Stimulated activated CD4-positive, alpha-beta T cell treated with anti-CD3 and anti-CD28 coated beads, Interleukin-12 subunit alpha, Interleukin-12 subunit beta, amount 100 ng/mL, for 4 hours (primary cell): ENCODE results near the gene ICA1.
"Not testable (repeated sequence)": the region's sequence is repeated elsewhere in the genome, so short reads cannot be mapped to it uniquely, and the experiment has no call there.

Experiments
- DNase-seq: peaks from one replicate; pipeline ENCODE4 v3.0.0-alpha.2; 2020

ICA1 gene

GRCh38 chr7:8260871-8261694 is 884 bp downstream of the ICA1 start:
- peak; percentile 2 for DNase-seq

GRCh38 chr7:8259586-8260222 is 2.3 kb downstream of the ICA1 start:
- DNase-seq = no peak

- no peak for DNase-seq
Measured at GRCh38 chr7:8258734-8259133, 3.2 kb downstream of the ICA1 start.

- DNase-seq = no peak
Measured at GRCh38 chr7:8258166-8258565, 3.8 kb downstream of the ICA1 start.

GRCh38 chr7:8255680-8256655 is 6.0 kb downstream of the ICA1 start:
- DNase-seq = no peak

- DNase-seq = no peak
Measured at GRCh38 chr7:8254667-8255066, 7.3 kb downstream of the ICA1 start.

GRCh38 chr7:8254215-8254614 is 7.8 kb downstream of the ICA1 start:
- DNase-seq = no peak

GRCh38 chr7:8251195-8251594 is 10.8 kb downstream of the ICA1 start:
- no peak for DNase-seq

- DNase-seq = no peak
Measured at GRCh38 chr7:8250547-8250946, 11.4 kb downstream of the ICA1 start.

GRCh38 chr7:8249121-8249520 is 12.8 kb downstream of the ICA1 start:
- no peak for DNase-seq

GRCh38 chr7:8246020-8246419 is 15.9 kb downstream of the ICA1 start:
- no peak for DNase-seq

- not testable (repeated sequence) for DNase-seq
Measured at GRCh38 chr7:8245032-8245431, 16.9 kb downstream of the ICA1 start.

- not testable (repeated sequence) for DNase-seq
Measured at GRCh38 chr7:8243059-8243458, 18.9 kb downstream of the ICA1 start.

- DNase-seq = not testable (repeated sequence)
Measured at GRCh38 chr7:8239702-8240362, 22.1 kb downstream of the ICA1 start.

GRCh38 chr7:8236780-8237407 is 25.1 kb downstream of the ICA1 start:
- DNase-seq = no peak

GRCh38 chr7:8232999-8233847 is 28.7 kb downstream of the ICA1 start:
- DNase-seq = no peak

- no peak for DNase-seq
Measured at GRCh38 chr7:8229927-8230326, 32.0 kb downstream of the ICA1 start.

GRCh38 chr7:8228766-8229674 is 32.9 kb downstream of the ICA1 start:
- no peak for DNase-seq

GRCh38 chr7:8228068-8228467 is 33.9 kb downstream of the ICA1 start:
- DNase-seq = no peak

GRCh38 chr7:8227261-8227660 is 34.7 kb downstream of the ICA1 start:
- DNase-seq = no peak
